Activated naive CD8-positive, alpha-beta T cell (primary cell): ENCODE results near the gene GDF7.
A peak's percentile ranks its signal among the peaks of the same experiment; 100 is the strongest.

ENCODE experiments used
- H3K27ac Mint-ChIP-seq: one replicate; pipeline ENCODE4 v1.8.0; 2021; ENCODE audit warnings: mixed read lengths
- H3K27me3 Mint-ChIP-seq: one replicate; pipeline ENCODE4 v1.8.0; 2021; ENCODE audit warnings: mixed read lengths
- H3K36me3 Mint-ChIP-seq: one replicate; pipeline ENCODE4 v1.8.0; 2021; ENCODE audit warnings: mixed read lengths
- H3K4me1 Mint-ChIP-seq: one replicate; pipeline ENCODE4 v1.8.0; 2021; ENCODE audit warnings: low read depth, mixed read lengths
- H3K4me3 Mint-ChIP-seq: one replicate; pipeline ENCODE4 v1.8.0; 2021; ENCODE audit warnings: mild to moderate bottlenecking, mixed read lengths
- H3K9me3 Mint-ChIP-seq: one replicate; pipeline ENCODE4 v1.8.0; 2021; ENCODE audit warnings: low read depth, mixed read lengths

The GDF7 gene

GRCh38 chr2:20647211-20647610 lies 19.7 kb upstream of the GDF7 start:
- H3K9me3 Mint-ChIP-seq = no peaks in the 10 kb centered on the region
- no peaks in the 10 kb centered on the region for H3K27me3 Mint-ChIP-seq
- no peak overlapping the region for H3K4me3 Mint-ChIP-seq
- peaks cover 28% of the 10 kb centered on the region for H3K4me1 Mint-ChIP-seq
- no peaks in the 10 kb centered on the region for H3K36me3 Mint-ChIP-seq
- no peak overlapping the region for H3K27ac Mint-ChIP-seq

DNA sequence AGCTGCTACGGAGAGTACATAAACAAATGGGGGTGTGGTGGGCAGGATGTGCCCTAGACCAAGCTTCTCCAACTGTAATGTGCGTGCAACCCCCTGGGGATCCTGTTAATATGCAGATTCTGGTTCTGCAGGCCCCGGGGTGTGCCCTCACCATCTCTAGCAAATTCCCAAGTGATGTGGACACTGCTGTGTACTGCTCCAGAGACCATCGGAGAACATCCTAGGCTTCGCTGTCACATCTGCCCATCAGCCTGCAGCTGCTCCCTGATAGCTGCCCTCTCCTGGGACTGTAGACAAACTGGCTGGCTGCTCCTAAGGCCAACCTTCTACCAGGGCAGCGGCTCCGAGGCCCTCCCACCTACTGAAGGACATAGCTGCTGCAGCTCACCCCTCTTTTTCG lies 19.2 kb upstream of the GDF7 start:
- no peak overlapping the region for H3K27ac Mint-ChIP-seq
- no peaks in the 10 kb centered on the region for H3K36me3 Mint-ChIP-seq
- no peaks in the 10 kb centered on the region for H3K9me3 Mint-ChIP-seq
- H3K4me1 Mint-ChIP-seq = peaks cover 28% of the 10 kb centered on the region
- H3K4me3 Mint-ChIP-seq = no peak overlapping the region
- H3K27me3 Mint-ChIP-seq = no peaks in the 10 kb centered on the region

GRCh38 chr2:20648206-20648605 lies 18.7 kb upstream of the GDF7 start:
- Mint-ChIP-seq H3K4me3 (no peak overlapping the region), H3K27ac (no peak overlapping the region), H3K4me1 (peaks cover 28% of the 10 kb centered on the region), H3K27me3 (no peaks in the 10 kb centered on the region), H3K9me3 (no peaks in the 10 kb centered on the region), H3K36me3 (no peaks in the 10 kb centered on the region)

- Mint-ChIP-seq H3K9me3 (no peaks in the 10 kb centered on the region), H3K27me3 (no peaks in the 10 kb centered on the region), H3K27ac (no peak overlapping the region), H3K4me1 (peaks cover 28% of the 10 kb centered on the region), H3K4me3 (no peak overlapping the region), H3K36me3 (no peaks in the 10 kb centered on the region)
These were observed 18.1 kb upstream of the GDF7 start for GRCh38 chr2:20648831-20649230.

- Mint-ChIP-seq H3K9me3 (no peaks in the 10 kb centered on the region), H3K27me3 (no peaks in the 10 kb centered on the region), H3K4me3 (peak overlapping the region; percentile 86), H3K4me1 (peaks cover 28% of the 10 kb centered on the region), H3K27ac (no peak overlapping the region), H3K36me3 (no peaks in the 10 kb centered on the region)
These were observed 17.4 kb upstream of the GDF7 start for GRCh38 chr2:20649576-20649975.

- H3K27ac Mint-ChIP-seq = no peak overlapping the region
- no peaks in the 10 kb centered on the region for H3K9me3 Mint-ChIP-seq
- H3K27me3 Mint-ChIP-seq = no peaks in the 10 kb centered on the region
- H3K36me3 Mint-ChIP-seq = no peaks in the 10 kb centered on the region
- H3K4me3 Mint-ChIP-seq = peak overlapping the region; percentile 86
- H3K4me1 Mint-ChIP-seq = peaks cover 28% of the 10 kb centered on the region
These were observed 17.0 kb upstream of the GDF7 start for GRCh38 chr2:20649976-20650375.

GRCh38 chr2:20650393-20650876 lies 16.5 kb upstream of the GDF7 start:
- H3K36me3 Mint-ChIP-seq = no peaks in the 10 kb centered on the region
- no peaks in the 10 kb centered on the region for H3K27me3 Mint-ChIP-seq
- H3K4me3 Mint-ChIP-seq = peak overlapping the region; percentile 86
- no peak overlapping the region for H3K27ac Mint-ChIP-seq
- peaks cover 28% of the 10 kb centered on the region for H3K4me1 Mint-ChIP-seq
- no peaks in the 10 kb centered on the region for H3K9me3 Mint-ChIP-seq

DNA sequence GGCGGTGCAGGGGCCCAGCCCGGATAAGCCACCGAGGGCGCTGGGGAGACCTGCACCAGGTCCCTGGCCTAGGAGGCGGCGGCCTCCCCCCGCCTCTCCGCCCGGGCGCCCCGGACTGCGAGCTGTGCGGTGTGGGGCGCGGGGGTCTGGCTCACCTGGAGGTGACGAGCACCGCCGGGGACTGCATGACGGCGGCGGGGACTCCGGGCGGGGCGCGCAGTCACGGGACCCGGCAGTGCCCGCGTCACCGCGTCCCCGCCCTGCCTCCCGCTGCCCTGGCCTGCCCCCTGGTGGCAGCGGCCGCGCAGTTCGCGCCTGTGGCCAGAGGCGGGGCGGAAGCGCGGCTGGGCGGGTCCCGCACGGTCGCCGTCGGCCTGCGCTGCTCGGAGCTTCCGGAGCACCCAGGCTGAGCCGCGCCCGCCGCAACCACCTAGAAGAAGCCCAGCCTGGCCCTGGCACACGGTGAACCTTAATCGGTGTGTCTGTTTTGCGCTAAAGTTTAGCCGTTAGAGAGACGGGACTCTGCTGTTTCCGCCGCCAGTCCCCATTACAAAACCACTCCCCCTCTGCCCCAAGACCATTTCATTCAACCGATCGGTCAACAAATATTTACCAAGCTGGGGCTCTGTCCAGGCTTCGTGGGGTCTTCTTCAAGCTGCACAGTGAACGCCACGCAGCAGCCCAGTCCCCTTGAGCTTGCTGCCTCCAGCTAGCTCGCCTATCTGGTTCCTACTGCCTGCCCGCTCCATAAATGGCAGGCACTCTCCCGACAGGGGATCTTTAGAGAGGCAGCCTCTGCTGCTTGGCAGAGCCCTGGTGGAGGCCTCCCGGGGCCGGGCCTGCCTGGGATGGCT lies 15.8 kb upstream of the GDF7 start, which contains the start of gene HS1BP3:
Gene HS1BP3, minus strand, starts transcription at position 222 of the 854 bp plus-strand sequence. Its CDS starts 35 bp downstream, at position 187.
- Mint-ChIP-seq H3K27ac (peak within 1 kb of the TSS; percentile 89), H3K4me1 (peaks cover 28% of the 10 kb centered on the region), H3K4me3 (peak within 1 kb of the TSS; percentile 89), H3K27me3 (no peaks in the 10 kb centered on the region), H3K36me3 (no peaks in the 10 kb centered on the region), H3K9me3 (no peaks in the 10 kb centered on the region)

- Mint-ChIP-seq H3K27me3 (no peaks in the 10 kb centered on the region), H3K4me3 (peak overlapping the region; percentile 89), H3K27ac (peak overlapping the region; percentile 89), H3K4me1 (peaks cover 28% of the 10 kb centered on the region), H3K36me3 (no peaks in the 10 kb centered on the region), H3K9me3 (no peaks in the 10 kb centered on the region)
These were observed 15.2 kb upstream of the GDF7 start for GRCh38 chr2:20651731-20652099.

DNA sequence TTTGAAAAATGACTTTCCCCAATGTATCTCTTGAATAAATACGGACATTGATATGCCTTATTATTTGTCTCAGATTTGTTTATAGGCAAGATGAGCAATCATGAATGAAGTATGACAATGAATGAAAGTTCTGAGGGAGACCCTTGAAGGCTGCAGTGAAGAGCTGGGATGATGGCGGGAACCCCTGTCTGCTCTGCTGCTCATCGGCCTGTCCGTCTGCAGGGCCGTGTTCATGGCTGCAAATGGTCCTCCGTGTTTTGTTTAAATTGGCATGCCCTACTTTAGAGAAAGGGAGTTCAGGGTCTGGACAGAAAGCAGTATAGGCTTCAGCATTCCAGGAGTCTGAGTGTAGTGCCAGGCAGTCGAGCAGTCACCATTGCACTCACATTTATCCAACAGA lies 14.8 kb upstream of the GDF7 start:
- Mint-ChIP-seq H3K4me1 (peaks cover 28% of the 10 kb centered on the region), H3K36me3 (no peaks in the 10 kb centered on the region), H3K27ac (peak overlapping the region; percentile 24), H3K4me3 (peak overlapping the region; percentile 59), H3K9me3 (no peaks in the 10 kb centered on the region), H3K27me3 (no peaks in the 10 kb centered on the region)

- H3K27ac Mint-ChIP-seq = no peak overlapping the region
- H3K36me3 Mint-ChIP-seq = no peaks in the 10 kb centered on the region
- H3K4me1 Mint-ChIP-seq = peaks cover 28% of the 10 kb centered on the region
- H3K27me3 Mint-ChIP-seq = peaks cover 1% of the 10 kb centered on the region
- no peak overlapping the region for H3K4me3 Mint-ChIP-seq
- no peaks in the 10 kb centered on the region for H3K9me3 Mint-ChIP-seq
These were observed 14.0 kb upstream of the GDF7 start for GRCh38 chr2:20652673-20653575.

- H3K27ac Mint-ChIP-seq = no peak overlapping the region
- H3K36me3 Mint-ChIP-seq = no peaks in the 10 kb centered on the region
- H3K9me3 Mint-ChIP-seq = no peaks in the 10 kb centered on the region
- peaks cover 19% of the 10 kb centered on the region for H3K4me1 Mint-ChIP-seq
- H3K27me3 Mint-ChIP-seq = peaks cover 5% of the 10 kb centered on the region
- H3K4me3 Mint-ChIP-seq = no peak overlapping the region
These were observed 13.0 kb upstream of the GDF7 start for GRCh38 chr2:20653695-20654534.

GRCh38 chr2:20654535-20654813 lies 12.5 kb upstream of the GDF7 start:
- Mint-ChIP-seq H3K27ac (no peak overlapping the region), H3K4me1 (peaks cover 15% of the 10 kb centered on the region), H3K9me3 (no peaks in the 10 kb centered on the region), H3K4me3 (no peak overlapping the region), H3K36me3 (no peaks in the 10 kb centered on the region), H3K27me3 (peaks cover 9% of the 10 kb centered on the region)

DNA sequence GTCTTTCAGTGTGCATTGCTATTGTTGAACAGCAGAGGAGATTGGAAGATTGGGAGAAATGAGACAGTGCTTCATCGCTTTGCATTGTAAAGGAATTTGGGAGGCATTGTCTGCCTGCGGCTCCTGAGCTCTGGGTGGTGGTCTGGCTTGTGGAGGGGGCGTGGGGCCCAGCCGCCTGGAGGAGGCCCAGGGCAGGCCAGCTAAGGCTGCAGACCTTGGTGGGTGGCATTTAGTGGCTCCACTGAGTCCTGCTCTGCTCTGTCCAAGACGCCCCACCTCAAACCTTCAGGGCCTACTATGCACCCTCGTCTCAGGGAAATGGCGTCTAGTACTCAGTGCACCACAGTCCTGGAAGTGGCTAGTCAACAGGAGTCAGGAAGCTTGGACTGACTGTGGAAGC lies 10.4 kb upstream of the GDF7 start:
- Mint-ChIP-seq H3K4me1 (peaks cover 2% of the 10 kb centered on the region), H3K36me3 (no peaks in the 10 kb centered on the region)

More for the DNA sequence above, 10.4 kb upstream of the GDF7 start:
- Mint-ChIP-seq H3K4me3 (no peak overlapping the region), H3K27me3 (peaks cover 13% of the 10 kb centered on the region), H3K9me3 (no peaks in the 10 kb centered on the region), H3K27ac (no peak overlapping the region)
